SK-N-SH (cell line): ENCODE data around the gene CLIP3. TPM values are rescaled to one million over a fixed set of nuclear protein-coding genes. Genes with fewer than 3 reads are reported as not detected.

Experiments
- CTCF ChIA-PET: fragments of 300-600, 350-600 bp; formaldehyde crosslinking; extraction: SDS; loops from one replicate; lab custom pipeline; 2021; lab: Yijun Ruan, JAX
- POLR2A ChIA-PET: fragments of 350-600 bp; sonication (Branson Sonifier 250); formaldehyde crosslinking; extraction: SDS; loops from one replicate; lab custom pipeline; 2020; ENCODE audit warnings: antibody characterized with exemption, inconsistent platforms; lab: Yijun Ruan, JAX
- DNase-seq: peaks from one replicate; pipeline ENCODE4 v3.0.0; 2012
- H2AFZ ChIP-seq: fragments of 200-600 bp; sonication (generic); 2 replicates; pipeline ENCODE4 v1.8.1; 2016; ENCODE audit warnings: antibody characterized with exemption, mild to moderate bottlenecking, low read depth
- H3F3A ChIP-seq: fragments of 200-600 bp; sonication (generic); replicated peaks from 2 replicates; pipeline ENCODE3; 2016; ENCODE audit warnings: antibody characterized with exemption, mild to moderate bottlenecking; ENCODE audit not compliant: insufficient read depth
- H3K27ac ChIP-seq, 2 experiments: fragments of 200-500 bp in 1 of 2; fragments of 200-600 bp in 1 of 2; sonication (Bioruptor generic) in 1 of 2; sonication (generic), shearing (Covaris generic) in 1 of 2; 2 replicates each; pipeline versions ENCODE4 v1.5.1 to v1.6.1; 2014 to 2016; ENCODE audit warnings: low read depth in 2 of 2, inconsistent platforms in 1 of 2, low read length in 1 of 2, mild to moderate bottlenecking in 1 of 2, mixed read lengths in 1 of 2
- H3K27me3 ChIP-seq: fragments of 200-600 bp; sonication (generic), shearing (Covaris generic); 2 replicates; pipeline ENCODE4 v1.6.1; 2016; ENCODE audit warnings: mixed run types; ENCODE audit not compliant: insufficient read depth
- H3K36me3 ChIP-seq, 2 experiments: fragments of 200-500 bp in 1 of 2; fragments of 200-600 bp in 1 of 2; sonication (Bioruptor generic) in 1 of 2; sonication (generic) in 1 of 2; replicated peaks in 1 of 2; 2 replicates each; pipeline versions ENCODE3 to v1.5.1; 2014 to 2016; ENCODE audit warnings: low read length in 1 of 2, mild to moderate bottlenecking in 1 of 2; ENCODE audit not compliant: insufficient read depth in 2 of 2, control insufficient read depth in 1 of 2
- H3K4me1 ChIP-seq, 2 experiments: fragments of 200-500 bp in 1 of 2; fragments of 200-600 bp in 1 of 2; sonication (Bioruptor generic) in 1 of 2; sonication (generic), shearing (Covaris generic) in 1 of 2; 2 replicates each; pipeline versions ENCODE4 v1.5.1 to v1.6.1; 2014 to 2016; ENCODE audit warnings: low read depth in 1 of 2, low read length in 1 of 2, mixed run types in 1 of 2; ENCODE audit not compliant: insufficient read depth in 2 of 2, control insufficient read depth in 1 of 2
- H3K4me2 ChIP-seq: fragments of 200-600 bp; sonication (generic), shearing (Covaris generic); 2 replicates; pipeline ENCODE4 v1.6.1; 2017; ENCODE audit warnings: mixed run types
- H3K4me3 ChIP-seq, 2 experiments: fragments of 200-500 bp in 1 of 2; fragments of 200-600 bp in 1 of 2; sonication (Bioruptor generic) in 1 of 2; sonication (generic), shearing (Covaris generic) in 1 of 2; 2 replicates each; pipeline versions ENCODE4 v1.5.1 to v1.8.1; 2014 to 2016; ENCODE audit warnings: low read depth in 2 of 2, inconsistent platforms in 1 of 2, low read length in 1 of 2, mild to moderate bottlenecking in 1 of 2, mixed read lengths in 1 of 2, moderate library complexity in 1 of 2
- H3K79me2 ChIP-seq: fragments of 200-600 bp; sonication (generic); 2 replicates; pipeline ENCODE4 v1.8.1; 2017; ENCODE audit warnings: mild to moderate bottlenecking; ENCODE audit not compliant: insufficient read depth
- H3K9ac ChIP-seq: fragments of 200-600 bp; sonication (generic); 2 replicates; pipeline ENCODE4 v1.6.1; 2017; ENCODE audit warnings: mixed run types
- H3K9me2 ChIP-seq: fragments of 200-600 bp; sonication (generic); 2 replicates; pipeline ENCODE4 v1.6.1; 2017; ENCODE audit warnings: mixed run types
- H3K9me3 ChIP-seq: fragments of 200-600 bp; sonication (generic); 2 replicates; pipeline ENCODE4 v1.6.1; 2017; ENCODE audit warnings: mixed run types, mild to moderate bottlenecking, moderate library complexity
- H4K20me1 ChIP-seq: fragments of 200-600 bp; sonication (generic); 2 replicates; pipeline ENCODE4 v1.6.1; 2017; ENCODE audit warnings: mild to moderate bottlenecking, mixed run types; ENCODE audit not compliant: insufficient read depth
- ELF1 ChIP-seq: IDR thresholded peaks from 2 replicates; pipeline ENCODE4 v1.4.0; 2012
- FOSL2 ChIP-seq: IDR thresholded peaks from 2 replicates; pipeline ENCODE4 v1.4.0; 2012; ENCODE audit warnings: low read depth, mild to moderate bottlenecking, moderate library complexity, borderline replicate concordance
- GABPA ChIP-seq: IDR thresholded peaks from 2 replicates; pipeline ENCODE4 v1.4.0; 2012; ENCODE audit warnings: low read depth, mild to moderate bottlenecking
- MEF2A ChIP-seq: IDR thresholded peaks from 2 replicates; pipeline ENCODE4 v1.4.0; 2012; ENCODE audit warnings: low read depth, borderline replicate concordance
- MXI1 ChIP-seq: IDR thresholded peaks from 2 replicates; pipeline ENCODE4 v1.6.1; 2012; ENCODE audit warnings: mild to moderate bottlenecking, low read depth, low read length, improper control_type of control experiment
- NRF1 ChIP-seq: IDR thresholded peaks from 2 replicates; pipeline ENCODE4 v1.6.1; 2012; ENCODE audit warnings: low read depth, mild to moderate bottlenecking, low read length
- POLR2AphosphoS5 ChIP-seq: IDR thresholded peaks from 2 replicates; pipeline ENCODE4 v1.6.1; 2012; ENCODE audit warnings: low read depth, low read length
- RAD21 ChIP-seq: IDR thresholded peaks from 2 replicates; pipeline ENCODE4 v1.6.1; 2012; ENCODE audit warnings: mild to moderate bottlenecking, low read length
- RFX5 ChIP-seq: IDR thresholded peaks from 2 replicates; pipeline ENCODE4 v1.6.1; 2012; ENCODE audit warnings: mild to moderate bottlenecking, improper control_type of control experiment, low read length
- SIN3A ChIP-seq: IDR thresholded peaks from 2 replicates; pipeline ENCODE4 v1.6.1; 2012; ENCODE audit warnings: low read depth, mild to moderate bottlenecking, low read length, moderate library complexity, borderline replicate concordance
- SMC3 ChIP-seq: IDR thresholded peaks from 2 replicates; pipeline ENCODE4 v1.6.1; 2012; ENCODE audit warnings: low read depth, low read length, improper control_type of control experiment
- TEAD4 ChIP-seq: IDR thresholded peaks from 2 replicates; pipeline ENCODE4 v1.4.0; 2012; ENCODE audit warnings: mild to moderate bottlenecking, borderline replicate concordance; ENCODE audit not compliant: insufficient read depth
- YY1 ChIP-seq: IDR thresholded peaks from 2 replicates; pipeline ENCODE4 v1.4.0; 2012; ENCODE audit warnings: low read depth, mild to moderate bottlenecking
- WGBS: methylation state at CpG from one replicate; pipeline ENCODE4 v1.1.6; 2017; ENCODE audit warnings: low lambda C conversion rate; 5-methylcytosine and 5-hydroxymethylcytosine counted together
- polyA plus RNA-seq, 3 experiments: library from polyadenylated mRNA; depleted of rRNA; stranded (reverse); fragments of >200 nt; gene quantifications; 2 replicates each; pipeline ENCODE4 v1.2.3, GENCODE V29; 2012
- TF ChIP-seq, protein P1 (sequence below): fragments of 200-600 bp; sonication (generic); IDR thresholded peaks from 2 replicates; pipeline ENCODE4 v1.6.1; 2017; ENCODE audit warnings: antibody characterized with exemption, mild to moderate bottlenecking, moderate library complexity
- TF ChIP-seq, protein P2 (sequence below): IDR thresholded peaks from 2 replicates; pipeline ENCODE4 v1.4.0; 2012; ENCODE audit warnings: low read depth, borderline replicate concordance

CLIP3 gene
- polyA plus RNA-seq, 1 of the 3 experiments (the other 2 are of a cell fraction): 13.1 TPM

DNA sequence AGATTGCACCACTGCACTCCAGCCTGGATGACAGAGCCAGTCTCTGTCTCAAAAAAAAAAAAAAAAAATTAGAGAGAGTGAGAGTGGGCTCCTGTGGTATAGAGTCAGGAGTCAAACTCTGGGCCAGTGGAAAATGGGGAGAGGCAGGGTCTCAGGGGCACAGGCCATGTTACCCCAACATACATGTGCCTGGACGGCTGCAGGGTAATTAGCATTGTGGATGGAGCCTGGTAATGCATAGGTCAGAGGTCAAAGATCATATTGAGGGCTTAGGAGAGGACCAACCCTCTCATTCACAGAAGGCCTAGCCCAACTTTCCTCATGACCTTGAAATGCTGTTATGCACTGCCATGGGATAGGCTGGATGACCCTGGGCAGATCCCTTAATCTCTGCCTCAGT is 7.1 kb downstream of the CLIP3 start:
- WGBS: 62% methylated on average over 1 of the region's 1 CpG
- no peaks in the 10 kb centered on the region for H4K20me1 ChIP-seq
- no peaks in the 10 kb centered on the region for H3K9me2 ChIP-seq
- 0 out of 2 replicates have a peak, but pooled peaks cover 3% of the 10 kb centered on the region for H3K79me2 ChIP-seq
- H3K9ac ChIP-seq: no peak overlapping the region
- no peaks in the 10 kb centered on the region for H3K9me3 ChIP-seq
- POLR2A ChIA-PET: no interaction called here
- no peaks in the 10 kb centered on the region for H3K27me3 ChIP-seq
- TF ChIP-seq RFX5 (no peak), TEAD4 (no peak), GABPA (no peak)
- TF ChIP-seq, protein P1, sequence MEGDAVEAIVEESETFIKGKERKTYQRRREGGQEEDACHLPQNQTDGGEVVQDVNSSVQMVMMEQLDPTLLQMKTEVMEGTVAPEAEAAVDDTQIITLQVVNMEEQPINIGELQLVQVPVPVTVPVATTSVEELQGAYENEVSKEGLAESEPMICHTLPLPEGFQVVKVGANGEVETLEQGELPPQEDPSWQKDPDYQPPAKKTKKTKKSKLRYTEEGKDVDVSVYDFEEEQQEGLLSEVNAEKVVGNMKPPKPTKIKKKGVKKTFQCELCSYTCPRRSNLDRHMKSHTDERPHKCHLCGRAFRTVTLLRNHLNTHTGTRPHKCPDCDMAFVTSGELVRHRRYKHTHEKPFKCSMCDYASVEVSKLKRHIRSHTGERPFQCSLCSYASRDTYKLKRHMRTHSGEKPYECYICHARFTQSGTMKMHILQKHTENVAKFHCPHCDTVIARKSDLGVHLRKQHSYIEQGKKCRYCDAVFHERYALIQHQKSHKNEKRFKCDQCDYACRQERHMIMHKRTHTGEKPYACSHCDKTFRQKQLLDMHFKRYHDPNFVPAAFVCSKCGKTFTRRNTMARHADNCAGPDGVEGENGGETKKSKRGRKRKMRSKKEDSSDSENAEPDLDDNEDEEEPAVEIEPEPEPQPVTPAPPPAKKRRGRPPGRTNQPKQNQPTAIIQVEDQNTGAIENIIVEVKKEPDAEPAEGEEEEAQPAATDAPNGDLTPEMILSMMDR: no peak
- H3K4me3 ChIP-seq: no peak overlapping the region
- no peak for DNase-seq
- peaks cover 8 to 23% of the 10 kb centered on the region in 2 experiments for H3K36me3 ChIP-seq
- no peak overlapping the region for H3K27ac ChIP-seq
- CTCF ChIA-PET: no interaction called here
- H3K4me2 ChIP-seq: no peak overlapping the region
- no peak overlapping the region for H2AFZ ChIP-seq
- no peaks in the 10 kb centered on the region for H3K4me1 ChIP-seq
- no peaks in the 10 kb centered on the region for H3F3A ChIP-seq

DNA sequence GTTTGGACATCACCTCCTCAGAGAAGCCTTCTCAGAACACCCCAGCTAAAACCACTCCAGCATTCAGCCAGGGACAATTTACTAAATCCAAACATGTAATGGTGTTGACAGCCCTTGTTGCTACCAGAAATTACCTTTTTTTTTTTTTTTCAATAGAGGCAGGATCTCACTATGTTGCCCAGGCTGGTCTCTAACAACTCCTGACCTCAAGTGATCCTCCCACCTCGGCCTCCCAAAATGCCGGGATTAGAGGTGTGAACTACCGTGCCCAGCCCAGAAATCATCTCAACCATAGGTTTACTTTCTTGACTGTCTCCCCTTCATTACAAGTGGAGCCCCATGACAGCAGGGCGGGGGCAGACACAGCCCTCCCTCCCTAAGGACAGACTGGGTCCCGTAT is 9.2 kb downstream of the CLIP3 start:
- Histone ChIP-seq H3K36me3 (peaks cover 8 to 28% of the 10 kb centered on the region in 2 experiments), H3K27me3 (no peaks in the 10 kb centered on the region), H3F3A (no peaks in the 10 kb centered on the region), H3K9me3 (no peaks in the 10 kb centered on the region), H3K4me1 (no peaks in the 10 kb centered on the region), H3K4me2 (no peak overlapping the region), H3K79me2 (no peaks in the 10 kb centered on the region), H2AFZ (no peak overlapping the region), H4K20me1 (no peaks in the 10 kb centered on the region), H3K9ac (no peak overlapping the region), H3K9me2 (no peaks in the 10 kb centered on the region), H3K4me3 (no peak overlapping the region), H3K27ac (no peak overlapping the region)
- DNase-seq: no peak
- TF ChIP-seq MXI1 (no peak), RAD21 (no peak)
- 91% methylated on average over 5 of the region's 5 CpGs for WGBS
- ChIA-PET CTCF (no interaction called here), POLR2A (no interaction called here)

DNA sequence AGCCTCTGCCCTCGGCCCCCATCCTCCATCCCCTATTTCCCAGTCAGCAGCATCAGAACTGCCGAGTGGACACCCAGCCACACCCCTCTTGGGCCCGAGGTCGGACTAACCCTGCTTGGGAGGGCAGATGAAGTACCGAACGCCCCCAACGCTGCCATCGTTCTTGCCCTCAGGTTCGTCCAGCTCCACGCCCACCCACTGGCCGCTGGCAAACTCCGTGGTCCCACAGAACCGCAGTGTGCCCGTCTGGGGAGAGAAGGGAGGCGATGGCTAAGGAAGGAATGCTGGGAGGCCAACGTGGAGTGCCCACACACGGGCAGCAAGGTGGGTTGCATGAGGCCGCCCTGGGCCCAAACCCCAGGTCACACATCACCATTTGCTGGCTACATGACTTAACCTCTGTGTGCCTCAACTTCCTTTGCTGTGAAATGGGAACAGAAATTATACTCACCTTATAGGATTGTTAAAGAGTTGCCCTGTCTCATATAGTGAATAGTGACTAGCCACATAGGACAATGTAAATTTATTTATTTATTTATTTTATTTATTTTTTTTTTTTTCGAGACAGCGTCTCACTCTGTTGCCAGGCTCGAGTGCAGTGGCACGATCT is 13.5 kb downstream of the CLIP3 start:
- H3K9ac ChIP-seq: no peak overlapping the region
- DNase-seq: no peak
- no peaks in the 10 kb centered on the region for H3K9me2 ChIP-seq
- no peak overlapping the region for H3K4me3 ChIP-seq
- H2AFZ ChIP-seq: no peak overlapping the region
- CTCF ChIA-PET: no interaction called here
- peaks cover 5 to 7% of the 10 kb centered on the region in 2 experiments; a peak in 2 of 4 replicates for H3K4me1 ChIP-seq
- no peaks in the 10 kb centered on the region for H3K79me2 ChIP-seq
- H4K20me1 ChIP-seq: no peaks in the 10 kb centered on the region
- H3K27ac ChIP-seq: no peak overlapping the region
- 97% methylated on average over 22 of the region's 22 CpGs for WGBS
- H3K36me3 ChIP-seq: peaks cover 8 to 33% of the 10 kb centered on the region in 2 experiments
- POLR2A ChIA-PET: interaction anchor here (0.6 kb wide), 1 partner anchor 10 kb away, joined by 3 read pairs; no protein-coding TSS in a partner anchor
- H3K4me2 ChIP-seq: no peak overlapping the region
- no peaks in the 10 kb centered on the region for H3K9me3 ChIP-seq
- no peaks in the 10 kb centered on the region for H3K27me3 ChIP-seq
- H3F3A ChIP-seq: no peaks in the 10 kb centered on the region
- TF ChIP-seq SMC3 (no peak), SIN3A (no peak), FOSL2 (no peak), ELF1 (no peak), GABPA (no peak), NRF1 (no peak), RFX5 (no peak), TEAD4 (no peak), MEF2A (no peak), POLR2AphosphoS5 (no peak), YY1 (no peak), MXI1 (no peak)
- TF ChIP-seq, protein P2, sequence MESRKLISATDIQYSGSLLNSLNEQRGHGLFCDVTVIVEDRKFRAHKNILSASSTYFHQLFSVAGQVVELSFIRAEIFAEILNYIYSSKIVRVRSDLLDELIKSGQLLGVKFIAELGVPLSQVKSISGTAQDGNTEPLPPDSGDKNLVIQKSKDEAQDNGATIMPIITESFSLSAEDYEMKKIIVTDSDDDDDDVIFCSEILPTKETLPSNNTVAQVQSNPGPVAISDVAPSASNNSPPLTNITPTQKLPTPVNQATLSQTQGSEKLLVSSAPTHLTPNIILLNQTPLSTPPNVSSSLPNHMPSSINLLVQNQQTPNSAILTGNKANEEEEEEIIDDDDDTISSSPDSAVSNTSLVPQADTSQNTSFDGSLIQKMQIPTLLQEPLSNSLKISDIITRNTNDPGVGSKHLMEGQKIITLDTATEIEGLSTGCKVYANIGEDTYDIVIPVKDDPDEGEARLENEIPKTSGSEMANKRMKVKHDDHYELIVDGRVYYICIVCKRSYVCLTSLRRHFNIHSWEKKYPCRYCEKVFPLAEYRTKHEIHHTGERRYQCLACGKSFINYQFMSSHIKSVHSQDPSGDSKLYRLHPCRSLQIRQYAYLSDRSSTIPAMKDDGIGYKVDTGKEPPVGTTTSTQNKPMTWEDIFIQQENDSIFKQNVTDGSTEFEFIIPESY: no peak
- TF ChIP-seq, protein P1: no peak
